ENCODE measurements around the gene TUBA3C. TPM values are rescaled to one million over a fixed set of nuclear protein-coding genes. Genes with fewer than 3 reads are reported as not detected.

Gene TUBA3C
- total RNA-seq, 1 experiment from 2014 or later, result not detected

- no peaks in the 10 kb centered on the region for H3K79me2 ChIP-seq (ENCODE audit: low read depth)
- no peak overlapping the region for H3K4me2 ChIP-seq
- no peak for TF ChIP-seq EZH2 (IDR thresholded peaks at IDR 0.05; ENCODE audit: low read depth)
- TF ChIP-seq CTCF (conservative IDR thresholded peaks at IDR 0.05), result no peak
- no peak overlapping the region for H3K27ac ChIP-seq
- no peaks in the 10 kb centered on the region for H3K36me3 ChIP-seq (ENCODE audit: low read depth)
- no peaks in the 10 kb centered on the region for H3K4me1 ChIP-seq (replicated peaks; ENCODE audit: insufficient read depth)
- no peaks in the 10 kb centered on the region for H4K20me1 ChIP-seq (ENCODE audit: insufficient read depth)
- POLR2A ChIA-PET (ENCODE audit: unreplicated experiment), result no interaction called here
- H3K4me3 ChIP-seq, result no peak overlapping the region
- no peaks in the 10 kb centered on the region for H3K9me3 ChIP-seq (ENCODE audit: insufficient read depth, low read depth)
- H3F3A ChIP-seq (ENCODE audit: insufficient read depth, low read depth), result no peaks in the 10 kb centered on the region
- intact Hi-C loops (cut with micrococcal nuclease; ENCODE audit: unreplicated experiment), result no loop called here
- no TSS peak for BruUV-seq (replicated peaks)
- no peak overlapping the region for H2AFZ ChIP-seq
- H3K27me3 ChIP-seq (ENCODE audit: insufficient read depth, low read depth), result peaks cover 14% of the 10 kb centered on the region
- no peaks in the 10 kb centered on the region for H3K9me2 ChIP-seq (ENCODE audit: insufficient read depth)
- CTCF ChIA-PET, result no interaction called here
- no peak for DNase-seq
Observed at GRCh38 chr13:19155321-19155861, 26.2 kb downstream of the TUBA3C start.

- intact Hi-C loops (cut with micrococcal nuclease; ENCODE audit: unreplicated experiment), result no loop called here
- Histone ChIP-seq H2AFZ (no peak overlapping the region), H3K27ac (no peak overlapping the region), H3K9me2 (ENCODE audit: insufficient read depth) (no peaks in the 10 kb centered on the region), H3K4me2 (no peak overlapping the region), H3F3A (ENCODE audit: insufficient read depth, low read depth) (no peaks in the 10 kb centered on the region), H3K4me3 (no peak overlapping the region), H3K27me3 (ENCODE audit: insufficient read depth, low read depth) (peaks cover 14% of the 10 kb centered on the region), H4K20me1 (ENCODE audit: insufficient read depth) (no peaks in the 10 kb centered on the region), H3K9me3 (ENCODE audit: insufficient read depth, low read depth) (no peaks in the 10 kb centered on the region), H3K4me1 (replicated peaks; ENCODE audit: insufficient read depth) (no peaks in the 10 kb centered on the region), H3K79me2 (ENCODE audit: low read depth) (no peaks in the 10 kb centered on the region), H3K36me3 (ENCODE audit: low read depth) (no peaks in the 10 kb centered on the region)
- DNase-seq, result no peak
- POLR2A ChIA-PET (ENCODE audit: unreplicated experiment), result no interaction called here
- TF ChIP-seq EZH2 (IDR thresholded peaks at IDR 0.05; ENCODE audit: low read depth) (no peak), CTCF (conservative IDR thresholded peaks at IDR 0.05) (no peak)
- no TSS peak for BruUV-seq (replicated peaks)
- CTCF ChIA-PET, result no interaction called here
Observed at GRCh38 chr13:19154843-19155242, 26.8 kb downstream of the TUBA3C start.

GRCh38 chr13:19153782-19154450 lies 27.7 kb downstream of the TUBA3C start:
- TF ChIP-seq CTCF (conservative IDR thresholded peaks at IDR 0.05) (peak; percentile 56; the same call in 1 of the 2 replicates), EZH2 (IDR thresholded peaks at IDR 0.05; ENCODE audit: low read depth) (no peak)
- no peaks in the 10 kb centered on the region for H3K9me2 ChIP-seq (ENCODE audit: insufficient read depth)
- no peak for DNase-seq
- no peak overlapping the region for H3K4me3 ChIP-seq
- BruUV-seq (replicated peaks), result no TSS peak
- CTCF ChIA-PET, result interaction anchor here (0.6 kb wide), 1 partner anchor 13 kb away, joined by 20 read pairs; no protein-coding TSS in a partner anchor
- no peaks in the 10 kb centered on the region for H3F3A ChIP-seq (ENCODE audit: insufficient read depth, low read depth)
- no peaks in the 10 kb centered on the region for H3K9me3 ChIP-seq (ENCODE audit: insufficient read depth, low read depth)
- no peaks in the 10 kb centered on the region for H3K4me1 ChIP-seq (replicated peaks; ENCODE audit: insufficient read depth)
- H2AFZ ChIP-seq, result no peak overlapping the region
- intact Hi-C loops (cut with micrococcal nuclease; ENCODE audit: unreplicated experiment), result no loop called here
- H3K36me3 ChIP-seq (ENCODE audit: low read depth), result no peaks in the 10 kb centered on the region
- no peak overlapping the region for H3K4me2 ChIP-seq
- H3K79me2 ChIP-seq (ENCODE audit: low read depth), result no peaks in the 10 kb centered on the region
- H4K20me1 ChIP-seq (ENCODE audit: insufficient read depth), result no peaks in the 10 kb centered on the region
- POLR2A ChIA-PET (ENCODE audit: unreplicated experiment), result no interaction called here
- no peak overlapping the region for H3K27ac ChIP-seq
- H3K27me3 ChIP-seq (ENCODE audit: insufficient read depth, low read depth), result peaks cover 14% of the 10 kb centered on the region
